IPS-15b (cell line): ENCODE results near the gene SORCS1.

Experiments used
- H3K27me3 ChIP-seq: one replicate; pipeline ENCODE4 v1.6.1; 2013; ENCODE audit warnings: low read length; ENCODE audit not compliant: control insufficient read depth, insufficient read depth
- H3K36me3 ChIP-seq: one replicate; pipeline ENCODE4 v1.6.1; 2013; ENCODE audit warnings: low read length; ENCODE audit not compliant: control insufficient read depth, insufficient read depth
- H3K4me1 ChIP-seq: one replicate; pipeline ENCODE4 v1.6.1; 2013; ENCODE audit warnings: mild to moderate bottlenecking, low read length; ENCODE audit not compliant: control insufficient read depth, insufficient read depth
- H3K4me3 ChIP-seq: one replicate; pipeline ENCODE4 v1.5.1; 2013; ENCODE audit warnings: low read depth, low read length
- H3K9ac ChIP-seq: one replicate; pipeline ENCODE4 v1.6.1; 2013; ENCODE audit warnings: low read depth, mild to moderate bottlenecking, low read length
- H3K9me3 ChIP-seq: one replicate; pipeline ENCODE4 v1.6.1; 2013; ENCODE audit warnings: mild to moderate bottlenecking, low read length; ENCODE audit not compliant: control insufficient read depth, insufficient read depth

SORCS1 gene

GRCh38 chr10:106980495-106981451 is 183.7 kb downstream of the SORCS1 start:
- Histone ChIP-seq H3K4me3 (no peak overlapping the region), H3K27me3 (no peaks in the 10 kb centered on the region), H3K9ac (no peak overlapping the region), H3K9me3 (no peaks in the 10 kb centered on the region), H3K36me3 (no peaks in the 10 kb centered on the region), H3K4me1 (no peaks in the 10 kb centered on the region)

GRCh38 chr10:106978756-106979155 is 185.8 kb downstream of the SORCS1 start:
- Histone ChIP-seq H3K27me3 (no peaks in the 10 kb centered on the region), H3K9ac (no peak overlapping the region), H3K4me1 (peaks cover 3% of the 10 kb centered on the region), H3K9me3 (no peaks in the 10 kb centered on the region), H3K36me3 (no peaks in the 10 kb centered on the region), H3K4me3 (no peak overlapping the region)

GRCh38 chr10:106973716-106974115 is 190.8 kb downstream of the SORCS1 start:
- no peaks in the 10 kb centered on the region for H3K9me3 ChIP-seq
- no peak overlapping the region for H3K9ac ChIP-seq
- H3K27me3 ChIP-seq = no peaks in the 10 kb centered on the region
- no peak overlapping the region for H3K4me3 ChIP-seq
- peaks cover 3% of the 10 kb centered on the region for H3K4me1 ChIP-seq
- H3K36me3 ChIP-seq = no peaks in the 10 kb centered on the region

- no peak overlapping the region for H3K4me3 ChIP-seq
- H3K9me3 ChIP-seq = no peaks in the 10 kb centered on the region
- no peaks in the 10 kb centered on the region for H3K27me3 ChIP-seq
- no peak overlapping the region for H3K9ac ChIP-seq
- peaks cover 3% of the 10 kb centered on the region for H3K4me1 ChIP-seq
- H3K36me3 ChIP-seq = no peaks in the 10 kb centered on the region
Observed at GRCh38 chr10:106973288-106973687, 191.2 kb downstream of the SORCS1 start.

- Histone ChIP-seq H3K36me3 (no peaks in the 10 kb centered on the region), H3K27me3 (no peaks in the 10 kb centered on the region), H3K9ac (no peak overlapping the region), H3K4me3 (no peak overlapping the region), H3K9me3 (no peaks in the 10 kb centered on the region), H3K4me1 (peaks cover 3% of the 10 kb centered on the region)
Observed at GRCh38 chr10:106972381-106972780, 192.1 kb downstream of the SORCS1 start.

- no peaks in the 10 kb centered on the region for H3K27me3 ChIP-seq
- H3K4me1 ChIP-seq = peaks cover 3% of the 10 kb centered on the region
- no peak overlapping the region for H3K9ac ChIP-seq
- H3K9me3 ChIP-seq = no peaks in the 10 kb centered on the region
- H3K36me3 ChIP-seq = no peaks in the 10 kb centered on the region
- no peak overlapping the region for H3K4me3 ChIP-seq
Observed at GRCh38 chr10:106971411-106971831, 193.1 kb downstream of the SORCS1 start.

GRCh38 chr10:106967452-106967851 is 197.1 kb downstream of the SORCS1 start:
- H3K9me3 ChIP-seq = no peaks in the 10 kb centered on the region

GRCh38 chr10:106960812-106961211 is 203.7 kb downstream of the SORCS1 start:
- no peaks in the 10 kb centered on the region for H3K9me3 ChIP-seq
- no peaks in the 10 kb centered on the region for H3K36me3 ChIP-seq
- no peak overlapping the region for H3K9ac ChIP-seq
- no peaks in the 10 kb centered on the region for H3K27me3 ChIP-seq
- no peak overlapping the region for H3K4me3 ChIP-seq
- no peaks in the 10 kb centered on the region for H3K4me1 ChIP-seq

More at GRCh38 chr10:106967452-106967851, 197.1 kb downstream of the SORCS1 start:
- H3K4me1 ChIP-seq = no peaks in the 10 kb centered on the region
- H3K4me3 ChIP-seq = no peak overlapping the region
- no peaks in the 10 kb centered on the region for H3K36me3 ChIP-seq
- H3K9ac ChIP-seq = no peak overlapping the region
- H3K27me3 ChIP-seq = no peaks in the 10 kb centered on the region

GRCh38 chr10:106959521-106959920 is 205.0 kb downstream of the SORCS1 start:
- Histone ChIP-seq H3K9ac (no peak overlapping the region), H3K36me3 (no peaks in the 10 kb centered on the region), H3K9me3 (no peaks in the 10 kb centered on the region), H3K4me3 (no peak overlapping the region), H3K27me3 (no peaks in the 10 kb centered on the region), H3K4me1 (no peaks in the 10 kb centered on the region)

GRCh38 chr10:106958589-106959361 is 205.7 kb downstream of the SORCS1 start:
- Histone ChIP-seq H3K9ac (no peak overlapping the region), H3K9me3 (no peaks in the 10 kb centered on the region), H3K36me3 (no peaks in the 10 kb centered on the region), H3K4me1 (no peaks in the 10 kb centered on the region), H3K4me3 (no peak overlapping the region), H3K27me3 (no peaks in the 10 kb centered on the region)

- Histone ChIP-seq H3K36me3 (no peaks in the 10 kb centered on the region), H3K9ac (no peak overlapping the region), H3K9me3 (no peaks in the 10 kb centered on the region), H3K4me1 (no peaks in the 10 kb centered on the region), H3K27me3 (no peaks in the 10 kb centered on the region), H3K4me3 (no peak overlapping the region)
Observed at GRCh38 chr10:106957823-106958588, 206.5 kb downstream of the SORCS1 start.
